ENCODE data around the gene ZFYVE28. TPM values are rescaled to one million over a fixed set of nuclear protein-coding genes. Genes with fewer than 3 reads are reported as not detected.

ZFYVE28 gene
- total and polyA plus RNA-seq, 2 of the 8 experiments (the other 6 are each of a cell fraction or from before 2014, with no cell fraction given), result 1.7 to 4.9 TPM

- Histone ChIP-seq H2BK12ac (ENCODE audit: low read depth, low read length) (no peak overlapping the region), H2BK120ac (replicated peaks; ENCODE audit: low read depth, low read length) (no peak overlapping the region), H3K36me3 (ENCODE audit: control insufficient read depth in 2 of 4, insufficient read depth in 4 of 4, low read length in 3 of 4) (no peaks in the 10 kb centered on the region), H4K5ac (ENCODE audit: insufficient read length, low read depth, low read length) (no peak overlapping the region), H4K20me1 (replicated peaks in 1 of 2; ENCODE audit: control insufficient read depth in 1 of 2, insufficient read depth in 2 of 2, low read length in 2 of 2) (peaks cover 0 to 3% of the 10 kb centered on the region in 2 experiments), H3K4me1 (replicated peaks in 1 of 4; ENCODE audit: control insufficient read depth in 3 of 4, insufficient read depth in 4 of 4, low read length in 3 of 4) (no peaks in the 10 kb centered on the region; a peak in 3 of 7 replicates), H2AK5ac (ENCODE audit: low read depth, low read length) (no peak overlapping the region), H2BK20ac (ENCODE audit: low read length) (no peak overlapping the region), H3K14ac (ENCODE audit: insufficient read length) (no peak overlapping the region), H3K79me2 (ENCODE audit: control insufficient read depth in 1 of 2, insufficient read depth in 2 of 2, low read length in 2 of 2) (no peaks in the 10 kb centered on the region), H3K9me3 (ENCODE audit: insufficient read depth in 2 of 2, low read depth in 1 of 2, low read length in 1 of 2) (no peaks in the 10 kb centered on the region), H3K23ac (ENCODE audit: insufficient read length) (no peak overlapping the region), H3K4me2 (ENCODE audit: insufficient read depth in 1 of 2, low read depth in 2 of 2, low read length in 2 of 2) (no peak overlapping the region), H3K27ac (ENCODE audit: low read depth, low read length) (no peak overlapping the region), H3K4me3 (ENCODE audit: extremely low read depth in 1 of 4, insufficient read depth in 2 of 4, low read depth in 3 of 4, low read length in 4 of 4) (no peak overlapping the region), H4K91ac (replicated peaks; ENCODE audit: insufficient read length, low read length) (no peak overlapping the region), H3K23me2 (ENCODE audit: low read depth, low read length) (peaks cover 15% of the 10 kb centered on the region; the same call in 1 of the 2 replicates), H3K9ac (replicated peaks in 1 of 4; ENCODE audit: extremely low read depth in 1 of 4, low read depth in 3 of 4, low read length in 3 of 4) (no peak overlapping the region), H3K27me3 (replicated peaks in 1 of 4; ENCODE audit: control insufficient read depth in 3 of 4, extremely low read depth in 1 of 4, insufficient read depth in 3 of 4, low read length in 3 of 4) (no peaks in the 10 kb centered on the region), H2BK15ac (ENCODE audit: low read length) (no peak overlapping the region), H3K56ac (replicated peaks; ENCODE audit: insufficient read length, low read depth, low read length) (peak overlapping the region; percentile 23), H2AFZ (ENCODE audit: low read length) (no peak overlapping the region), H4K8ac (ENCODE audit: extremely low read depth, insufficient read depth, low read length) (no peak overlapping the region), H2BK5ac (ENCODE audit: low read depth, low read length) (no peak overlapping the region), H3K4ac (replicated peaks; ENCODE audit: insufficient read length, low read depth, low read length) (no peak overlapping the region), H3K18ac (ENCODE audit: extremely low read depth, low read length) (no peak overlapping the region), H3K79me1 (ENCODE audit: low read depth, low read length) (no peaks in the 10 kb centered on the region)
- FAIRE-seq (no peak), DNase-seq (ENCODE audit: low read depth in 1 of 2, low spot score in 2 of 2) (no peak)
- POLR2A ChIA-PET (ENCODE audit: partially characterized antibody), result no interaction called here
- CTCF ChIA-PET (ENCODE audit: partially characterized antibody), result no interaction called here
- WGBS, 2 experiments (ENCODE audit: extremely low coverage in 1 of 2, insufficient coverage in 1 of 2, insufficient read length in 1 of 2, insufficient replicate concordance in 2 of 2, low coverage in 1 of 2, low lambda C conversion rate in 2 of 2, missing lambda C conversion rate in 1 of 2), result 81 to 100% methylated on average over 1 to 3 of the region's 3 CpGs
- TF ChIP-seq SP1 (IDR thresholded peaks at IDR 0.05; ENCODE audit: low read depth, low read length), result no peak
- no peak for TF ChIP-seq RNF2 (IDR thresholded peaks at IDR 0.05; ENCODE audit: borderline replicate concordance, low read depth, low read length, missing control alignments, poor library complexity, severe bottlenecking)
- no peak for TF ChIP-seq KDM1A (IDR thresholded peaks at IDR 0.05; ENCODE audit: borderline replicate concordance, low read length)
- no peak for TF ChIP-seq TCF12 (IDR thresholded peaks at IDR 0.05; ENCODE audit: low read depth, low read length)
- TF ChIP-seq BRCA1 (IDR thresholded peaks at IDR 0.05; ENCODE audit: low read depth, low read length), result no peak
- no peak for TF ChIP-seq EP300 (IDR thresholded peaks at IDR 0.05; ENCODE audit: borderline replicate concordance in 1 of 2, low read depth in 2 of 2, low read length in 2 of 2)
- TF ChIP-seq PHF8 (conservative IDR thresholded peaks at IDR 0.05; ENCODE audit: low read depth, low read length), result no peak
These were observed 28.5 kb upstream of the ZFYVE28 start for GRCh38 chr4:2446656-2447564.

All from H1 (cell line).